NCI-H1105 (cell line): ENCODE data around the gene POU2F3.

Experiments used
- DNase-seq: peaks from one replicate; lab custom pipeline; 2025; lab: John Stamatoyannopoulos, UW

The POU2F3 gene

GRCh38 chr11:120239713-120240640, at the start of gene POU2F3:
Gene POU2F3, plus strand, starts transcription at chr11:120240140. Its CDS starts 204 bp downstream, at chr11:120240344.
- DNase-seq, result peak; percentile 61

GRCh38 chr11:120191058-120191457, 48.9 kb upstream of the POU2F3 start:
- no peak for DNase-seq

- no peak for DNase-seq
These were observed 46.9 kb upstream of the POU2F3 start for GRCh38 chr11:120192831-120193625.

GRCh38 chr11:120194166-120194565, 45.8 kb upstream of the POU2F3 start:
- no peak for DNase-seq

- DNase-seq, result no peak
These were observed 44.2 kb upstream of the POU2F3 start for GRCh38 chr11:120195601-120196320.

- DNase-seq, result no peak
These were observed 43.1 kb upstream of the POU2F3 start for GRCh38 chr11:120196826-120197225.

GRCh38 chr11:120197251-120197891, 42.6 kb upstream of the POU2F3 start:
- DNase-seq, result no peak

GRCh38 chr11:120197977-120198376, 42.0 kb upstream of the POU2F3 start:
- DNase-seq, result no peak

GRCh38 chr11:120198403-120198786, 41.5 kb upstream of the POU2F3 start:
- no peak for DNase-seq

- no peak for DNase-seq
These were observed 41.0 kb upstream of the POU2F3 start for GRCh38 chr11:120198787-120199469.

- DNase-seq, result no peak
These were observed 40.3 kb upstream of the POU2F3 start for GRCh38 chr11:120199613-120200012.

- no peak for DNase-seq
These were observed 39.3 kb upstream of the POU2F3 start for GRCh38 chr11:120200677-120201076.

GRCh38 chr11:120201653-120202052, 38.3 kb upstream of the POU2F3 start:
- no peak for DNase-seq

- DNase-seq, result no peak
These were observed 36.3 kb upstream of the POU2F3 start for GRCh38 chr11:120203626-120204025.

GRCh38 chr11:120205596-120206161, 34.3 kb upstream of the POU2F3 start:
- no peak for DNase-seq

GRCh38 chr11:120207512-120207911, 32.4 kb upstream of the POU2F3 start:
- no peak for DNase-seq

GRCh38 chr11:120208001-120208441, 31.9 kb upstream of the POU2F3 start:
- DNase-seq, result no peak

GRCh38 chr11:120208777-120209176, 31.2 kb upstream of the POU2F3 start:
- DNase-seq, result no peak

- no peak for DNase-seq
These were observed 30.0 kb upstream of the POU2F3 start for GRCh38 chr11:120209746-120210625.
